Endothelial cell of coronary artery (primary cell): ENCODE results near the gene WNT3A. TPM values are rescaled to one million over a fixed set of nuclear protein-coding genes. Genes with fewer than 3 reads are reported as not detected.

Experiments
- total RNA-seq: library from RNA; depleted of rRNA; stranded (reverse); fragments of >200 nt; gene quantifications from 2 replicates; pipeline ENCODE4 v1.2.3, GENCODE V29; 2014

The WNT3A gene, protein sequence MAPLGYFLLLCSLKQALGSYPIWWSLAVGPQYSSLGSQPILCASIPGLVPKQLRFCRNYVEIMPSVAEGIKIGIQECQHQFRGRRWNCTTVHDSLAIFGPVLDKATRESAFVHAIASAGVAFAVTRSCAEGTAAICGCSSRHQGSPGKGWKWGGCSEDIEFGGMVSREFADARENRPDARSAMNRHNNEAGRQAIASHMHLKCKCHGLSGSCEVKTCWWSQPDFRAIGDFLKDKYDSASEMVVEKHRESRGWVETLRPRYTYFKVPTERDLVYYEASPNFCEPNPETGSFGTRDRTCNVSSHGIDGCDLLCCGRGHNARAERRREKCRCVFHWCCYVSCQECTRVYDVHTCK
- total RNA-seq = not detected in 2 replicates

DNA sequence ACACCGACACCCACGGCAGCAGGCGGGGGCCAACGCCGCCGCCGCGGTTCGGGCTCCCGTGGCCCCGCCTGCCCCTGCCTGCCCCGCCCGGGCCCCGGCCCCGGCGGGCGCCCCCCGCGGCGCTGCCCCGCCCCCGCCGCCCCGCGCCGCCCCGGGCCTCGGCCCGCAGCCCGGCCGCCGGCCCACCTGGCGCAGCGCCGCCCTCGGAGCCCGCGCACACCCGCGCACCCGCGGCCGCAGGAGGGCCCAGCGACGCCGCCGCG, at the start of gene WNT3A:
TSS of gene WNT3A (plus strand) at position 213 of the 263 bp plus-strand sequence. CDS start 131 bp downstream, outside the sequence.

DNA sequence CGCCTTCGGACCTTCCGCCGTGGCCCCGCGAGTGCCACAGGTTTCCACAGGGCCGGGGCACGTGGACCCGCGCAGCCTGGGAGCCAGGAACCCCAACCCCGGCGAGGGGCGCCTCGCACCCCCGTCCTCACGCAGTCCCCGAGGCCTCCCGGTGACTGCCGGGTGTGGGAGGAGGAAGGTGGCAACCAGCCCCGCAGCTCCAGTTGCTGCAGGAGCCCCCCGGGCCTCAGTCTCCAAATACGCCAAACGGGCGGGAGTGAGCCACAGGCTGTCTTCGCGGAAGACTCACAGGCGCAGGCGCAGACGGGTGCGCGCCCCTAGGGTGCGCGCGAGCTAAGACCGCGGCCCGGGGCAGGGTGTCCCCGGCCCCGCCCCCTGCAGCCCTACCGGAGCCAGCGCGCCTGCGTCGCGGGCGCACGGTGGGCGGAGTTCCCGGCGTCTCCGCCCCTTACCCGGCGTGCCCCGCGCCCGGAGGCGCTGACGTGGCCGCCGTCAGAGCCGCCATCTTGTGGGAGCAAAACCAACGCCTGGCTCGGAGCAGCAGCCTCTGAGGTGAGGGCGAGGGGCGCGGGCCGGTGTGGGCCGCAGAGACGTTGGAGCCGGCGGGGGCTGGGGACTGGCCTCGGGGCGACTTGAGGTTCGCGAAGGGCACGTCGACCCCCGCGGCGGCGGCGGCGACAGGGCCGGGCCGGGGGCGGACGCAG, 75.6 kb downstream of the WNT3A start, which contains the start of gene ARF1:
TSS of gene ARF1 (plus strand) at position 495 of the 704 bp plus-strand sequence. CDS start 14,407 bp downstream, outside the sequence.

GRCh38 chr1:228102791-228103620, 96.2 kb downstream of the WNT3A start, which contains the start of gene C1orf35:
TSS of gene C1orf35 (minus strand) at chr1:228103325. CDS start at chr1:228103227, 98 bp downstream.

GRCh38 chr1:228109073-228109961, 102.5 kb downstream of the WNT3A start, which contains the start of gene MRPL55:
TSS of gene MRPL55 (minus strand) at chr1:228109299. CDS start at chr1:228108260, 1,039 bp downstream.

Other genes with a start within 250 kb of the WNT3A start
- gene PRSS38, start 191.3 kb upstream of the WNT3A start, total RNA-seq = not detected in 2 replicates
- gene WNT9A, start 59.1 kb upstream of the WNT3A start, total RNA-seq = 1.3 and 4.4 TPM in 2 replicates
- gene ARF1, start 75.7 kb downstream of the WNT3A start, total RNA-seq = 270 and 290 TPM in 2 replicates
- 9.2 and 10.7 TPM in 2 replicates for gene C1orf35, start 96.3 kb downstream of the WNT3A start, total RNA-seq
- 61.8 and 63.3 TPM in 2 replicates for gene MRPL55, start 102.3 kb downstream of the WNT3A start, total RNA-seq
- gene GUK1, start 133.3 kb downstream of the WNT3A start, total RNA-seq = 472 and 568 TPM in 2 replicates
- 1.2 and 3.9 TPM in 2 replicates for gene GJC2, start 142.9 kb downstream of the WNT3A start, total RNA-seq
- 4.5 and 5.5 TPM in 2 replicates for gene IBA57, start 158.8 kb downstream of the WNT3A start, total RNA-seq
- gene OBSCN, start 201.0 kb downstream of the WNT3A start, total RNA-seq = 2.2 and 3.5 TPM in 2 replicates